ENCODE results near the gene MAT1A.
"Not testable (repeated sequence)": the region's sequence is repeated elsewhere in the genome, so short reads cannot be mapped to it uniquely, and the experiment has no call there.

MAT1A gene

DNA sequence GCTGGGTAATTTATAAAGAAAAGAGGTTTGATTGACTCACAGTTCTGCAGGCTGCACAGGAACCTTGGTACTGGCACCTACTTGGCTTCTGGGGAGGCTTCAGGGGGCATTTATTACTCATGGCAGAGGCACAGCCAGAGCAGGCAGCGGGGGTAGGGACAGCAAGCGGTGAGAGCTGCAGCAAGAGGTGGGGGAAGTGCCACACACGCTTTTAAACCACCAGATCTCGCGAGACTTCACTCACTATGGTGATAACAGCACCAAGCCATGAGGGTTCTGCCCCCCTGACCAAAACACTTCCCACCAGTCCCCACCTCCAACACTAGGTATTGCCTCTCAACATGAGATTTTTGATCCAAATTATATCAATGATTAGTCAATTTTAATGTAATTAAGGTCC, 24.1 kb upstream of the MAT1A start:
- no peak overlapping the region for H3K4me3 ChIP-seq (ENCODE audit: control insufficient read depth, low read depth, low read length)
- TF ChIP-seq, protein P1, sequence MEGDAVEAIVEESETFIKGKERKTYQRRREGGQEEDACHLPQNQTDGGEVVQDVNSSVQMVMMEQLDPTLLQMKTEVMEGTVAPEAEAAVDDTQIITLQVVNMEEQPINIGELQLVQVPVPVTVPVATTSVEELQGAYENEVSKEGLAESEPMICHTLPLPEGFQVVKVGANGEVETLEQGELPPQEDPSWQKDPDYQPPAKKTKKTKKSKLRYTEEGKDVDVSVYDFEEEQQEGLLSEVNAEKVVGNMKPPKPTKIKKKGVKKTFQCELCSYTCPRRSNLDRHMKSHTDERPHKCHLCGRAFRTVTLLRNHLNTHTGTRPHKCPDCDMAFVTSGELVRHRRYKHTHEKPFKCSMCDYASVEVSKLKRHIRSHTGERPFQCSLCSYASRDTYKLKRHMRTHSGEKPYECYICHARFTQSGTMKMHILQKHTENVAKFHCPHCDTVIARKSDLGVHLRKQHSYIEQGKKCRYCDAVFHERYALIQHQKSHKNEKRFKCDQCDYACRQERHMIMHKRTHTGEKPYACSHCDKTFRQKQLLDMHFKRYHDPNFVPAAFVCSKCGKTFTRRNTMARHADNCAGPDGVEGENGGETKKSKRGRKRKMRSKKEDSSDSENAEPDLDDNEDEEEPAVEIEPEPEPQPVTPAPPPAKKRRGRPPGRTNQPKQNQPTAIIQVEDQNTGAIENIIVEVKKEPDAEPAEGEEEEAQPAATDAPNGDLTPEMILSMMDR (conservative IDR thresholded peaks at IDR 0.05; ENCODE audit: control insufficient read depth, insufficient read depth, low read depth, low read length), result no peak
- no peak for DNase-seq (ENCODE audit: low read depth)

- H3K4me3 ChIP-seq (ENCODE audit: control insufficient read depth, low read depth, low read length); DNase-seq (ENCODE audit: low read depth): not testable (repeated sequence)
Measured at GRCh38 chr10:80305989-80306388, 16.5 kb upstream of the MAT1A start.

DNA sequence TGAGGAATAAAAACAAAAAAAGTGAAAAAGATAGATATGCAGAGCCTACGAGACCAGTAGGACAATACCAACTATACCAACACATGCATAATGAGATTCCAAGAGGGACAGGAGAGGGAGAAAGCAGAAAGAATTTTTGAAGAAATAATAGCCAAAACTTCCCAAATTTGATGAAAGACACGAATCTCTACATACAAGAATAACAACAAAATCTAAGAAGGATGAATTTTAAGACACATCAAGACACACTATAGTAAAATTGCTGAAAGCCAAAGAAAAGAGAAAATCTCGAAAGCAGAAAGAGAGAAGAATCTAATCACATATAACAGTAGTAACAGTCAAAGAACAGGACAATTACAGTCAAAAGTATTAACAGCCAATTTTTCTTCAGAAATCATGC, 7.5 kb upstream of the MAT1A start:
- no peak for DNase-seq (ENCODE audit: low read depth)
- TF ChIP-seq, protein P1 (conservative IDR thresholded peaks at IDR 0.05; ENCODE audit: control insufficient read depth, insufficient read depth, low read depth, low read length), result no peak
- H3K4me3 ChIP-seq (ENCODE audit: control insufficient read depth, low read depth, low read length), result no peak overlapping the region

- TF ChIP-seq, protein P1 (conservative IDR thresholded peaks at IDR 0.05; ENCODE audit: control insufficient read depth, insufficient read depth, low read depth, low read length), result no peak
- DNase-seq (ENCODE audit: low read depth), result no peak
- no peak overlapping the region for H3K4me3 ChIP-seq (ENCODE audit: control insufficient read depth, low read depth, low read length)
Measured at GRCh38 chr10:80292607-80293239, 3.3 kb upstream of the MAT1A start.

- DNase-seq (ENCODE audit: low read depth), result no peak
- TF ChIP-seq, protein P1 (conservative IDR thresholded peaks at IDR 0.05; ENCODE audit: control insufficient read depth, insufficient read depth, low read depth, low read length), result no peak
- H3K4me3 ChIP-seq (ENCODE audit: control insufficient read depth, low read depth, low read length), result no peak overlapping the region
Measured at GRCh38 chr10:80290474-80291220, 1.2 kb upstream of the MAT1A start.

- DNase-seq (ENCODE audit: low read depth), result no peak
- TF ChIP-seq, protein P1 (conservative IDR thresholded peaks at IDR 0.05; ENCODE audit: control insufficient read depth, insufficient read depth, low read depth, low read length), result no peak
- no peak overlapping the region for H3K4me3 ChIP-seq (ENCODE audit: control insufficient read depth, low read depth, low read length)
Measured at GRCh38 chr10:80288849-80289248, 609 bp downstream of the MAT1A start.

- no peak overlapping the region for H3K4me3 ChIP-seq (ENCODE audit: control insufficient read depth, low read depth, low read length)
- no peak for DNase-seq (ENCODE audit: low read depth)
- TF ChIP-seq, protein P1 (conservative IDR thresholded peaks at IDR 0.05; ENCODE audit: control insufficient read depth, insufficient read depth, low read depth, low read length), result no peak
Measured at GRCh38 chr10:80284522-80284921, 4.9 kb downstream of the MAT1A start.

Data from fibroblast of mammary gland (primary cell).